Activated CD4-positive, alpha-beta T cell treated with anti-CD3 and anti-CD28 coated beads, Interleukin-2, amount 50 U/mL, for 48 hours (primary cell): Measurements from ENCODE around the gene ALKBH4.
A peak's percentile ranks its signal among the peaks of the same experiment; 100 is the strongest.
"Not testable (repeated sequence)": the region's sequence is repeated elsewhere in the genome, so short reads cannot be mapped to it uniquely, and the experiment has no call there.

Source experiments
- DNase-seq, 2 experiments: peaks; one replicate each; pipeline ENCODE4 v3.0.0-alpha.2; 2020

ALKBH4 gene

DNA sequence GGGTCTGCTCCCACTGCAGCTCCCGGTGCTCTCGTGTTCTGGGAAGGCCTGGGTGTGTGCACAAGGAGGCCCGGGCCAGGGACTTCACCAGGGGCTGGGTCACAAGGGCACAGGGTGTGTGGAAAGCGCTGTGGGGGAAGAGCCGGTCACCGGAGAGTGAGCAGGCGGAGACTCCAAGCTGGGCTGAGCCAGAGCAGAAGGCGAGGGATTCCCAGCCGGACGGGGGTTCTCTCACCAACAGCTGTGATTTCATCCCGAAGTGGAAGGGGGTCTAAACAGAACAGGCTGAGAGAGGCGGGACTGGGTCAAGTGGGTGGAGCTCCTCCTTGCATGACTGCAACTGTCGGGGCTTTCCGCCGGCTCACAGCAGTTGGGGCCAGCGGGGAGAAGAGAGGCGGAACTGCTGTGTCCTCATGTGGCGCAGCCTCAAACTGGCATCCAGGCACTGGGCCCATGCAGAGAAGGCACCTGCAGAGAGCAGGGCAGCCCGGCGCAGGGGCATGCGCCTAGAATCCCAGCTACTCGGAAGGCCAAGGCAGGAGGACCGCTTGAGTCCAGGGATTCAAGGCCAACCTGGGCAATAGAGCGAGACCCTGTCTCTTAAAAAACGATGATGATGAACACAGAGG, 38.9 kb downstream of the ALKBH4 start:
- DNase-seq, result peak; percentile 83 to 87

DNA sequence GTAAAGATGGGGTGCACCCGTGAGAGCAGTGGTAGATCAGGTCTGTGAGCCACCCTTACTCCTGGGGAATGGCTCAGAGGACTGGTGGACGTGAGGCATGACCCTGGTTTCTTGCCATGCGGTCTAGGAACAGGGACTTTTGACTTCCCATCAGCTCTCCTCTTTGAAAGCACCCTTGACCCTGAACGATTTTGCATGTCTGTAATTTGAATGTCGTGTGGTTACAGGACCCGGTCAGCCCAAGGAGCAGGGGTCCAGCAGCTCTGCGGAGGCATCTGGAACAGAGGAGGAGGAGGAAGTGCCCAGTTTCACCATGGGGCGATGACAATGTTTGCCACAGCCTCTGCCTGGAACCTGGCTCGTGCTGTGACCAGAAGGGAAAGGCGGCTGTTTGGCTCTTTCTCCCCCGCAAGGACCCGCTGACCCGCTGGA, 39.9 kb downstream of the ALKBH4 start:
- DNase-seq, result no peak

DNA sequence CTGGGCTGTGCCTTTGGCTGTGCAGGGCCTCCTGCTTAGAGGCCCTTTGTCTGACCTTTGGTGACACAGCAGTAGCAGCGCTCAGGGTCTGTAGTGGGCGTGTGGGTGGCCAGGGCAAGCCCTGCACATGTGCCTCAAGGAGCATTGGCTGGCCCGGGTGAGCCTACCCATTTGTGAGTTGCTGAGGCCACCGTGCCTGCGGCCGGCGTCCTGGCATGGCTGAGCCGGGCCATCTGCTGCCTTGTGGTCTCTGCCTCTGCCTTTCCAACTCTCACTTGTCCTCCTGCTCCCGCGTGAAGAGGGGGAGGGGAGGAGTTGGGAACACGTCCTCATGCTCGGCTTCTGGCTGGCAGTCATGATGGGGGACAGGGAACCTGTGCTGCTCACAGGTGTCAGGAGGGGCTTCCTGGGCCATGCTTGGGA, 40.5 kb downstream of the ALKBH4 start:
- DNase-seq, result no peak

DNA sequence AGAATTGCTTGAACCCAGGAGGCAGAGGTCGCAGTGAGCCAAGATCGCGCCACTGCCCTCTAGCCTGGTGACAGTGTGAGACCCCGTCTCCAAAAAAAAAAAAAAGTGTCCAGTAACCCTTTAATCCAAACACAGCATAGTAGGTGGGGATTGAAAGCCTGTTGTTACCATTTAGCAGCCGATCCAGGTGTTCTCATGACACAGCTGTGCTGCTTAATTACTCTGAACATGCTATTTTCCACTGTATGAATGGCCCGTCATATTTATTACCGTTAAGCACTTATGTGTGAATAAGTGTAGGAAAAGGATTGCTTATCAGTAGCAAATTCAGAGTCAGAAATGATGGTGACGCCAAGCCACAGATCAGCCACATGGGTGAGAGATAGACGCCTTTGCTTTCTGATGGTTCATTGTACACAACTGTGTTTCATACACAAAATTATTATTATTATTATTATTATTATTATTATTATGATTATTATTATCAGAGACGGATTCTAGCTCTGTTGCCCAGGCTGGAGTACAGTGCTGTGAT, 42.9 kb downstream of the ALKBH4 start:
- no peak for DNase-seq

DNA sequence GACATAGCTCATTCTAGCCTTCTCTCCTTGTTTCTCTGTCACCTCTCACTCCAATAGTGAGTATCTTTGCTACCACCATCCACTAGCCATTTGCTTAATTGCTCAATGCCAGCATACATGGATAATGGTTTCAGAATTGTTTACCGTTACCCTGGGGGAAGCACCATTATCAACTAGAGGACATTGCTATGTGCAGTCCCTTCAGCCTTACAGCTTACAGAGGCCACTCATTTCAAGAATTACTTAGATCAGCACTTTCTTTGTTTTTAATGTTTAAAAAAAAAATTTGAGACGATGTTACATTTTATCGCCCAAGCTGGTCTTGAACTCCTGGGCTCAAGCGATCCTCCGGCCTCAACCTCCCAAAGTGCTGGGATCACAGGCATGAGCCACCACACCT, 46.1 kb downstream of the ALKBH4 start:
- no peak for DNase-seq

DNA sequence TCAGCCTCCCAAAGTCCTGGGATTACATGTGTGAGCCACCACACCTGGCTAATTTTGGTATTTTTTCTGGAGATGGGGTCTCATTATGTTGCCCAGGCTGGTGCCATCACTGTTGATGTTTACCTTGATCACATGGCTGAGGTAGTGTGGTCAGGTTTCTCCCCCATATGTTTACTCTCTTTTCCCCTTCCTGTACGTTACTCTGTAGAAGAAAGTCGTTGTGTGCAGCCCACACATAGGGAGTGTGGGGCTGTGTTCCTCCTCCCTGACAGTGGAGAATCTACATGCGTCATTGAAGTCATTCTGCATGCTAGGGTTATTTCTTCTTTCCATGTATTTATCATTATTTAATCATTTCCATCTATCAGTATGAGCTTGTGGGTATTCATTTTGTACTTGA, 47.6 kb downstream of the ALKBH4 start:
- DNase-seq, result no peak

DNA sequence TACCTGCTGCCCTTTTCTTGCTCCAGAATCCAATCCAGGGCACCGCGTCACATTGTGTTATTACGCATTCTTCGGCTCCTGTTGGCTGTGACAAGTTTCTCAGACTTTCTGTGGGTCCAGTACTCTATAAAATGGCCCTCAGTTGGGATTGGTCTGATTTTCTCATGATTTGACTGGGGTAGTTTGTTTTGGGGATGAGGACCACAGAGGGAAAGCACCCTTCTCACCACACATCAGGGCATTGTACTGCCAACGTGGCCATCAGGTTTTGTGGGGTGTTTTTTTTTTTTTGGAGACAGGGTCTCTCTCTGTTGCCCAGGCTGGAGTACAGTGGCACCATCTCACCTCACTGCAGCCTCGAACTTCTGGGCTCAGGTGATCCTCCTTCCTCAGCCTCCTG, 48.3 kb downstream of the ALKBH4 start:
- DNase-seq, result no peak

DNA sequence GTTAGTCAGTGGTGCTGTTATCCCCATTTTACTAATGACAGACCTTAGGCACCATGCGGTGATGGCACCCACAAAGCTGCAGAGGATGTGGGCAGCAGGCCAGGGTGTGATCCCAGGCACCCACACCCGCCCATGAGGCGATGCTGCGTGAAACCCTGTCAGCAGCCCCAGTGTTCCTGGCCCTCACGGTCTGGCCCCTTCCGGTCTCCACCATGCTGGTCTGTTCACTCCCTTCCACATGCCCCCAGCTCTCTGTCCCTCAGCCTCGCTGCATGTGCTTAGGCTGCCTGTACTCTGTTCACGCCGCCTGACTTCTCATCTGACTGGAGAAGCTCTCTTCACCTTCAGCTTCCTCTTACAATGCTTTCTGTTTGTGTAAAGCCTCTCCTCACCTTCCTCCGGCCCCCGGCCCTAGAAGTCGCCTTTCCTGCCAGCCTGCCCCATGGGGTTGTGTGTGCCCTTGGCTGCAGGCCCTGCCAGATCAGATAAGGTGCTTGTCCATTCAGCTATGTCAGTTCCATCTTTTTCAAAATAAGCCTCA, 48.9 kb downstream of the ALKBH4 start:
- DNase-seq, result peak; percentile 70 to 75

DNA sequence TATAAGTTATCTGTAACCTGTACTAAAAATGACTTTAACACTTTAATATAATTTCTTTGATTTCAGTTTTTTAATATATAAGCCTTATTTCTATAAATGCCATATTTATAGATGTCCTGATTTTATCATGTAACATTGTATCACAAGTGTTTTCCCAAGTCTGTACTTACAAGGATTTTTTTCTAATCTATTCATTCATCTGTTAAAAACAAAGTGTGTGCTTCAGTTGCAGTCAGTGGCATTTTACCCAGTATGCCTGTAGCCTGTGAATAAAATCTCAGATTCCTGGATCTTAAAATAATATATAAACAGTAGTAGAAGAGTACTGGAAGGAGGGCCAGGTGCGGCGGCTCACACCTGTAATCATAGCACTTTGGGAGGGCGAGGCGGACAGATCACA, 51.1 kb downstream of the ALKBH4 start:
- DNase-seq, result no peak

DNA sequence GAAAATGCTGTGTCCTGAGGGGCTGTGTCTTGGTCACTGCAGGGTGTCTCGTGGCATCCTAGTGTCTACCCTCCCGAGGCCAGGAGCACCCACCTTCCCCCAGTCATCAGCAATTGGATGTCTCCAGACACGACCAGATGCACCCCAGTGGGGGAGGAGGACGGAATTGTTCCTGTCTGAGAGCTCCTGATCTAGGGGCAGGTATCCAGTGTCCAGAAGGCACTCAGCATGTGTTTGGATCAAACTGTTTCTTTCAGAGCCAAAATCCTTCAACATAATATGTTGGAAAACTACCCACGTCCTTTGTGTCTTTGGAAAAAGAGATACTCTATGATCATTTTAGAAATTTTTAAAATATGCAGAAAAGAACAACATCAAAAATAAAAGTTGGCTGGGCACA, 51.6 kb downstream of the ALKBH4 start:
- DNase-seq, result no peak

DNA sequence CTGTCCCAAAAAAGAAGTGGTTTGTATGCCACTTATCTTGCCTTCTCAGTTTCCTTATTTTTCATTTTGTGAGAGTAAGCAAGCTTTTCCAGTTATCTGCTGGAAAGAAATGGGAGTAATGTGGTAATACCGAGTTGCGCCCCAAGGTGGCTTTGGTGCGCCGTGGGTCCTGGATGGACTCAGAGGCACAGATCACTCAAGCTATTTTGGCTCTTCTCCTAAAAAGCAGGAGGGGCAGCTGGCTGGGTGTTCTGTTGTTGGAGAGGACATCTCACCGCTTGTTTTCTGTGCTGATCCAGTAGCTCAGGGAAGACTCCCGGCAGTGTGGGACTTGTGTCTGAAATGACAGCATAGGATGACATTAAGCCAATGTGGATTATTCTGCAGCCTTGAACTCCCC, 52.1 kb downstream of the ALKBH4 start:
- DNase-seq, result peak; percentile 43 to 55

DNA sequence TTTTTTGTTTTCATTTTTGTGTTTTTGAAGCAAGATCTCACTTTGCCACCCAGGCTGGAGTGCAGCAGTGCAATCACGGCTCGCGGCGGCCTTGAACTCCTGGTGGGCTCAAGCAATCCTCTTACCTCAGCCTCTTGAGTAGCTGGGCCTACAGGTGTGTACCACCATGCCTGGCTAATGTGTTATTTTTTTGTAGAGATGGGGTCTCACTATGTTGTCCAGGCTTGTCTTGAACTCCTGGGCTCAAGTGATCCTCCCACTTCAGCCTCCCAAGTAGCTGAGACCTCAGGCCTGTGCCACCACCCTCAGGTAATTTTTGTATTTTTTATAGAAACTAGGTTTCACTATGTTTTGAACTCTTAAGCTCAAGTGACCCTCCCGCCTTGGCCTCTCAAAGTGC, 53.7 kb downstream of the ALKBH4 start:
- DNase-seq, result no peak

DNA sequence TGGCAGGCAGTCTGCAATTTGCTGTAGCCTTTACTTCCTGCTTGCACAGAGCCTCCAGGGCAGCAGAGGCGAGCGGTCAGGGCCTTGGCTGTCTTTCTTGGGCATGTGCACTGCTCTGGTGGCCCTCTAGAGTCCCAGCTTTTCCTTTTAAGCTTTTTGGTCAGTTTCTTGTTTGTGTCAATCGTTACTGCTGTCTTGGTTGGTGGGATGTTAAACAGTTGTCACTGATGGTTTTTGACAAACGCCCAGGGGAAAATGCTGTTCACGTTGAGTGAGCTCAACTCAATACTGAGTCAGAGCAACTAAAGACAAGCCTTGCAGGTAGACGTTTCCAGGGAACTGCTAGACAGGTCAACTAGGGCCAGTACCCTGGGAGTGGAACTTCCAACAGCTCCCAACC, 54.5 kb downstream of the ALKBH4 start:
- DNase-seq, result no peak

DNA sequence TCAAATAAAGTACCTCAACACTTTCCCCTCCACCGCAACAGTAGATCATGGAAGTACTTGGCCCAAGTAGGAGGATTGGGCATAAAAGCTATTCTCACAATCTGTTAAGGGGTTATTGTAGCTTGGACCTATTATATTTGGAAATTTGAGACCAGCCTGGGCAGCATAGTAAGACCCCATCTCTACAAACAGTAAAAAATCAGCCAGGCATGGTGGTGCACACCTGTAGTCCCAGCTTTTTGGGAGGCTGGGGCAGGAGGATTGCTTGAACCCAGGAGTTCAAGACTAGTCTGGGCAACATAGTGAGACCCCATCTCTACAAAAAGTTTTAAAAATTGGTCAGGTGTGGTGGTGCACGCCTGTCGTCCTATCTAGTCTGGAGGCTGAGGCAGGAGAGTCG, 55.3 kb downstream of the ALKBH4 start:
- no peak for DNase-seq

DNA sequence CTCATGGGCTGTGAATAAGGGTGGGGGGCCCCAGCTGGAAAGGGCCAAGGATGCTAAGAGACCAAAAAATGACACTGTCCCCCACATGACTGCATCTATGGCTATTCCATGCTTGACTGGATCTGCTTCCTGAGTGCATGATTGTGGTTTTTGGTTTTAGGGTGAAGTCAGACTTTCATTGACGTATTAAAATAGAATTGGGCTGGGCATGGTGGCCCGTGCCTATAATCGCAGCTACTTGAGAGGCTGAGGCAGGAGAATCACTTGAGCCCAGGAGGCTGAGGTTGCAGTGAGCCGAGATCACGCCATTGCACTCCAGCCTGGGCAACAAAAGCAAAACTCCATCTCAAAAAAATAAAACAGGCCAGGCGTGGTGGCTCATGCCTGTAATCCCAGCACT, 56.1 kb downstream of the ALKBH4 start:
- DNase-seq, result not testable (repeated sequence)

DNA sequence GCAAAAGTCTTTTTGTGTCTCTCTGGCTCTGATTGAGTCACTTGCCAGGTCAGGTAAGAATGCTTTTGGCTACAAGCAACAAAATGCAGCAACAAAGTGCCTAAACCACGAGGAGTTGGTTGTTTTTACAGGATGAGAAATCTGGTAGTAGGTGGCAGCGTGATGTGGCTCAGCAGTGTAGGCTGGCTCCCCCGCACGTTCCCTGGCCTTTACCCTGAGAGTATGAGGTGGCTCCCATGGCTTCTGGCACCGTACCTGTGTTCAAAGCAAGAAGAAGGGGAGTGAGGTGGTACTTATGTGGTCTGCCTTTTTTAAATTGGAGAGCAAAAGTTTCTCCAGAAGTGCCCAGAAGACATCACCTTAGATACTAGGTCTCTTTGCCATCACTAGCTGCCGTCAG, 56.8 kb downstream of the ALKBH4 start:
- no peak for DNase-seq
